Mesothelial cell of epicardium (in vitro differentiated cells): ENCODE measurements around the gene ABCC5. TPM values are rescaled to one million over a fixed set of nuclear protein-coding genes. Genes with fewer than 3 reads are reported as not detected.

Experiments
- DNase-seq, 2 experiments: peaks; one replicate each; pipeline ENCODE4 v3.0.0; 2021; ENCODE audit warnings: low spot score in 2 of 2; ENCODE audit not compliant: unreplicated experiment in 2 of 2
- H3K27ac Mint-ChIP-seq: 2 replicates; pipeline ENCODE4 v1.8.0; 2021; ENCODE audit warnings: mixed read lengths
- H3K27me3 Mint-ChIP-seq: 2 replicates; pipeline ENCODE4 v1.8.0; 2021; ENCODE audit warnings: low read depth, mixed read lengths
- H3K36me3 Mint-ChIP-seq: 2 replicates; pipeline ENCODE4 v1.8.0; 2021; ENCODE audit warnings: mixed read lengths
- H3K4me1 Mint-ChIP-seq: 2 replicates; pipeline ENCODE4 v1.8.0; 2021; ENCODE audit warnings: mixed read lengths
- H3K4me3 Mint-ChIP-seq: 2 replicates; pipeline ENCODE4 v1.8.0; 2021; ENCODE audit warnings: mild to moderate bottlenecking, moderate library complexity, mixed read lengths
- H3K9me3 Mint-ChIP-seq: 2 replicates; pipeline ENCODE4 v1.8.0; 2021; ENCODE audit warnings: mixed read lengths
- microRNA-seq: library from miRNA; unstranded; fragments of <30 nt; microRNA quantifications from one replicate; pipeline ENCODE4 v1.2.0, GENCODE V29; 2021; ENCODE audit warnings: inconsistent platforms, mixed read lengths
- total RNA-seq: library from RNA; stranded (reverse); gene quantifications from 3 replicates; pipeline ENCODE4 v1.2.1, GENCODE V29; 2021
- TF ChIP-seq, protein P1 (sequence below): fragments of 200-600 bp; sonication (generic); IDR thresholded peaks from one replicate; pipeline ENCODE4 v1.5.0; 2021; ENCODE audit warnings: antibody characterized with exemption; ENCODE audit not compliant: unreplicated experiment

The ABCC5 gene
- total RNA-seq, 1 donor from 2014 or later: 62.3 TPM

DNA sequence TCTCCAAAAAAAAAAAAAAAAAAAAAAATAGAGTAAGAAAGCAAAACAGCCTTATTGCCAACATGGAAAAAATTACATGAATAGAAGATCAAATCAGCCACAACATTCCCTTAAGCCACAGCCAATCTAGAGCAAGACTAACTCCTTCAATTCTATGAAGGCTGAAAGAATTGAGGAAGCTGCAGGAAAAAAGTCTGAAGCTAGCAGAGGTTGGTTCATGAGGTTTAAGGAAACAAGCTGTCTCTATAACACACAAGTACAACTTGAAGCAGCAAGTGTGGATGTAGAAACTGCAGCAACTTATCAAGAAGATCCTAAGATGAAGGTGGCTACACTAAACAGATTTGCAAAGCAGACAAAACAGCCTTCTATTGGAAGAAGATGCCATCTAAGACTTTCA is 142.3 kb downstream of the ABCC5 start:
- H3K27me3 Mint-ChIP-seq: no peaks in the 10 kb centered on the region
- H3K9me3 Mint-ChIP-seq: no peaks in the 10 kb centered on the region
- H3K4me1 Mint-ChIP-seq: no peaks in the 10 kb centered on the region

DNA sequence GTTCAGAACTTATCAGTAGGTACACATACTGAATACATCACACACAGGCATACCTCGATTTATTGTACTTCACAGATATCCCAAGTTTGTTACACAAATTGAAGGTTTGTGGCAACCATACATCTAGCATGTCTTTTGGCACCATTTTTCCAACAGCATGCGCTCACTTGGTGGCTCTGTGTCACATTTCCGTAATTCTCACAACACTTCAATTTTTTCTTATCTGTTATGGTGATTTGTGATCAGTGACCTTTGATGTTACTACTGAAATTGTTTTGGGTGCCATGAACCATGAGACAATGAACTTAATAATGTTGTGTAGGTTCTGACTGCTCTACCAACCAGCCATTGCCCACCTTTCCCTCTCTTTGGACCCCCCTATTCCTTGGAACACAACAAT is 143.8 kb downstream of the ABCC5 start:
- TF ChIP-seq, protein P1, sequence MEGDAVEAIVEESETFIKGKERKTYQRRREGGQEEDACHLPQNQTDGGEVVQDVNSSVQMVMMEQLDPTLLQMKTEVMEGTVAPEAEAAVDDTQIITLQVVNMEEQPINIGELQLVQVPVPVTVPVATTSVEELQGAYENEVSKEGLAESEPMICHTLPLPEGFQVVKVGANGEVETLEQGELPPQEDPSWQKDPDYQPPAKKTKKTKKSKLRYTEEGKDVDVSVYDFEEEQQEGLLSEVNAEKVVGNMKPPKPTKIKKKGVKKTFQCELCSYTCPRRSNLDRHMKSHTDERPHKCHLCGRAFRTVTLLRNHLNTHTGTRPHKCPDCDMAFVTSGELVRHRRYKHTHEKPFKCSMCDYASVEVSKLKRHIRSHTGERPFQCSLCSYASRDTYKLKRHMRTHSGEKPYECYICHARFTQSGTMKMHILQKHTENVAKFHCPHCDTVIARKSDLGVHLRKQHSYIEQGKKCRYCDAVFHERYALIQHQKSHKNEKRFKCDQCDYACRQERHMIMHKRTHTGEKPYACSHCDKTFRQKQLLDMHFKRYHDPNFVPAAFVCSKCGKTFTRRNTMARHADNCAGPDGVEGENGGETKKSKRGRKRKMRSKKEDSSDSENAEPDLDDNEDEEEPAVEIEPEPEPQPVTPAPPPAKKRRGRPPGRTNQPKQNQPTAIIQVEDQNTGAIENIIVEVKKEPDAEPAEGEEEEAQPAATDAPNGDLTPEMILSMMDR: no peak
- Mint-ChIP-seq H3K27ac (no peak overlapping the region), H3K27me3 (no peaks in the 10 kb centered on the region), H3K36me3 (peaks cover 8% of the 10 kb centered on the region), H3K4me3 (no peak overlapping the region), H3K4me1 (no peaks in the 10 kb centered on the region), H3K9me3 (no peaks in the 10 kb centered on the region)
- DNase-seq: no peak

More for the DNA sequence above, 142.3 kb downstream of the ABCC5 start:
- Mint-ChIP-seq H3K27ac (no peak overlapping the region), H3K36me3 (peaks cover 13% of the 10 kb centered on the region), H3K4me3 (no peak overlapping the region)
- TF ChIP-seq, protein P1: no peak
- DNase-seq: no peak

DNA sequence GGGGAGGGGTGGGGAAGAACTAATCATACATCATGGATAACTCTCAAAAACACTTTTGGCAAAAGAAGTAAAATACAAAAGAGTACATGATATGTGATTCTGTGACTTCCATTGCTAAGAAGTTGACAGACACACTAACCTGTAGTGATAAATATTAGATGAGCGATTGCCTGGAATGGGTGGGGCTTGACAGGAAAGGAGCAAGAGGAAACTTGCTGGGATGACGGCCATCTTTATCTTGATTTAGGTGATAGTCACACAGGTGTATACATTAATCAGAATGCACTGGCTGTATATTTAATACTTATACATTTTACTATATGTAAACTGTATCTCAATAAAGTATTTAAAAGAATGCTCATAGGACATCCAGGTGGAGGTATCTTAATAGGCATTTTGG is 146.1 kb downstream of the ABCC5 start:
- no peaks in the 10 kb centered on the region for H3K9me3 Mint-ChIP-seq
- H3K4me3 Mint-ChIP-seq: no peak overlapping the region
- no peak overlapping the region for H3K27ac Mint-ChIP-seq
- no peaks in the 10 kb centered on the region for H3K4me1 Mint-ChIP-seq
- TF ChIP-seq, protein P1: no peak
- no peak for DNase-seq
- H3K36me3 Mint-ChIP-seq: peaks cover under 1% of the 10 kb centered on the region
- H3K27me3 Mint-ChIP-seq: no peaks in the 10 kb centered on the region

DNA sequence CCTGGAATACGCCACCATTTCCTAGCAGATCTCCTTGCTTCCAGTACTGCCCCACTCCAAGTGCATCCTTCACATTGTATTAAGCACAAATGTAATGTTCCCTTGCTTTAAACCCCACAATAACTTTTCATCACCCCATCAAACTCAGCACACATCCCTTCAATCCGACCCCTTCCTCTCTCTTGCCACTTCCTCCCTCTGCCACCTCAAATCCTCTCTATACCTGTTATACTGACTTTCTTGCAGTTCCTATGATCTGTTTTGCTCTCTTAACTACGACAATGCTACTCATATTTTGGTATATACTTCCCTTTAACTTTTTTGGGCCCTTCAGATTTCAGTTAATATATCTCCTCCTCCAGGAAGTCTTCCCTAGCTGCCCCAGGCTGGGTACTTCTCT is 147.1 kb downstream of the ABCC5 start:
- DNase-seq: no peak
- no peak overlapping the region for H3K4me3 Mint-ChIP-seq
- no peaks in the 10 kb centered on the region for H3K27me3 Mint-ChIP-seq
- peaks cover 7% of the 10 kb centered on the region for H3K36me3 Mint-ChIP-seq
- no peaks in the 10 kb centered on the region for H3K4me1 Mint-ChIP-seq
- H3K9me3 Mint-ChIP-seq: no peaks in the 10 kb centered on the region
- TF ChIP-seq, protein P1: no peak
- H3K27ac Mint-ChIP-seq: no peak overlapping the region

Small RNAs within 50 kb of the gene (microRNA-seq; reads per million reads assigned to microRNA genes)
- gene MIR4448: not detected

Other genes with a start within 250 kb of the ABCC5 start
- gene MAP6D1, start 192.3 kb downstream of the ABCC5 start, total RNA-seq: 4.4 to 6.4 TPM (median 5.3 TPM) in 3 replicates
- gene PARL, start 133.0 kb downstream of the ABCC5 start, total RNA-seq: 47.8 to 57.4 TPM (median 50.5 TPM) in 3 replicates
- not detected in 3 replicates for gene HTR3D, start 13.9 kb upstream of the ABCC5 start, total RNA-seq
- not detected in 3 replicates for gene HTR3C, start 35.2 kb upstream of the ABCC5 start, total RNA-seq
- not detected in 3 replicates for gene HTR3E, start 79.2 kb upstream of the ABCC5 start, total RNA-seq
- 38.2 to 42.2 TPM (median 39.0 TPM) in 3 replicates for gene EIF2B5, start 117.5 kb upstream of the ABCC5 start, total RNA-seq
- gene DVL3, start 137.5 kb upstream of the ABCC5 start, total RNA-seq: 158 to 162 TPM (median 159 TPM) in 3 replicates
- 247 to 261 TPM (median 254 TPM) in 3 replicates for gene AP2M1, start 157.0 kb upstream of the ABCC5 start, total RNA-seq
- 65.7 to 67.9 TPM (median 67.8 TPM) in 3 replicates for gene ABCF3, start 168.3 kb upstream of the ABCC5 start, total RNA-seq
- 0.36 to 1.1 TPM (median 0.78 TPM) in 3 replicates for gene VWA5B2, start 211.7 kb upstream of the ABCC5 start, total RNA-seq
- 36.0 to 40.9 TPM (median 36.6 TPM) in 3 replicates for gene ALG3, start 231.1 kb upstream of the ABCC5 start, total RNA-seq
- 3.8 to 4.9 TPM (median 4.2 TPM) in 3 replicates for gene EEF1AKMT4, start 231.8 kb upstream of the ABCC5 start, total RNA-seq
- 0.16 TPM in 2 of 3 replicates, not detected in the other for gene CAMK2N2, start 243.7 kb upstream of the ABCC5 start, total RNA-seq